Upper lobe of left lung (tissue), 4 donors: ENCODE data around the gene OPCML.

ENCODE experiments used
- EP300 ChIP-seq, 4 donors: sonication (generic); formaldehyde crosslinking; IDR thresholded peaks; one replicate each; pipeline ENCODE4 v1.5.1; 2017; ENCODE audit warnings: antibody characterized with exemption in 4 of 4, control low read depth in 2 of 4
- POLR2AphosphoS5 ChIP-seq, 2 donors: sonication (generic); formaldehyde crosslinking; IDR thresholded peaks; one replicate each; pipeline ENCODE4 v1.5.1; 2017; ENCODE audit warnings: antibody characterized with exemption in 2 of 2
- TF ChIP-seq, protein P1 (sequence below), 6 experiments: fragments of 450-650 bp in 4 of 6; fragments of 200-600 bp in 2 of 6; sonication (generic) in 2 of 6; IDR thresholded peaks; one replicate each; pipeline ENCODE4 v1.5.1; 2016 to 2019; ENCODE audit warnings: antibody characterized with exemption in 6 of 6

DNA sequence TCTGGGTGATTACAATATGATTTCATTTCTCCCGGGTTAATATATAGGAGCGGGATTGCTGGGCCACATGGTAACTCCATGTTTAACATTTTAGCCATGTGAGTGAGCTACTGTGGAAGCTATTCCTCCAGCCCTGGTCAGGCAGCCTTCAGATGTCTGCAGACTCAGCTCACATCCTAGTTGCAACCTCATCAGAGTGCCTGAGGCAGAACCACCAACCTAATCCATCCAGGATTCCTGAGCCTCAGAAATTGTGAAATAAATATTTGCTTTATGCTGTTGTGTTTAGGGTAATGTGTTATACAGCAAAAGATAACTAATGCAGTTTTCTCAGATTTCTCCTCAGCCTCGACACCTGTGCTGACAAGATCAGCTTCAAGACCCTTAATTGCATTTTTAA is 676.8 kb downstream of the OPCML start:
- TF ChIP-seq, protein P1, sequence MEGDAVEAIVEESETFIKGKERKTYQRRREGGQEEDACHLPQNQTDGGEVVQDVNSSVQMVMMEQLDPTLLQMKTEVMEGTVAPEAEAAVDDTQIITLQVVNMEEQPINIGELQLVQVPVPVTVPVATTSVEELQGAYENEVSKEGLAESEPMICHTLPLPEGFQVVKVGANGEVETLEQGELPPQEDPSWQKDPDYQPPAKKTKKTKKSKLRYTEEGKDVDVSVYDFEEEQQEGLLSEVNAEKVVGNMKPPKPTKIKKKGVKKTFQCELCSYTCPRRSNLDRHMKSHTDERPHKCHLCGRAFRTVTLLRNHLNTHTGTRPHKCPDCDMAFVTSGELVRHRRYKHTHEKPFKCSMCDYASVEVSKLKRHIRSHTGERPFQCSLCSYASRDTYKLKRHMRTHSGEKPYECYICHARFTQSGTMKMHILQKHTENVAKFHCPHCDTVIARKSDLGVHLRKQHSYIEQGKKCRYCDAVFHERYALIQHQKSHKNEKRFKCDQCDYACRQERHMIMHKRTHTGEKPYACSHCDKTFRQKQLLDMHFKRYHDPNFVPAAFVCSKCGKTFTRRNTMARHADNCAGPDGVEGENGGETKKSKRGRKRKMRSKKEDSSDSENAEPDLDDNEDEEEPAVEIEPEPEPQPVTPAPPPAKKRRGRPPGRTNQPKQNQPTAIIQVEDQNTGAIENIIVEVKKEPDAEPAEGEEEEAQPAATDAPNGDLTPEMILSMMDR (IDR thresholded peaks at IDR 0.05): no peak
- TF ChIP-seq POLR2AphosphoS5 (IDR thresholded peaks at IDR 0.05): no peak
- TF ChIP-seq EP300 (IDR thresholded peaks at IDR 0.05): no peak
